Smooth muscle cell of the pulmonary artery (primary cell): ENCODE measurements around the gene BRD8. TPM values are rescaled to one million over a fixed set of nuclear protein-coding genes. Genes with fewer than 3 reads are reported as not detected.

Experiments
- total RNA-seq: library from RNA; depleted of rRNA; stranded (reverse); fragments of >200 nt; gene quantifications from 2 replicates; pipeline ENCODE4 v1.2.3, GENCODE V29; 2014

BRD8 gene
- 29.1 and 38.6 TPM in 2 replicates for total RNA-seq

GRCh38 chr5:138178516-138179276 is at the start of gene BRD8, which contains the start of gene KIF20A:
BRD8 (minus strand) TSS chr5:138178630; CDS start chr5:138178614, 16 bp downstream.
KIF20A (plus strand) TSS chr5:138179112; CDS start chr5:138179681, 569 bp downstream.

GRCh38 chr5:138213161-138214029 is 35.0 kb upstream of the BRD8 start, which contains the start of gene CDC23:
CDC23 (minus strand) TSS chr5:138213323; CDS start chr5:138213312, 11 bp downstream.

GRCh38 chr5:138138949-138139780 is 39.3 kb downstream of the BRD8 start, which contains the start of gene NME5:
NME5 (minus strand) TSS chr5:138139428; CDS start chr5:138138780, 648 bp downstream.

Other genes starting within 250 kb of the BRD8 start
- 15.2 and 18.5 TPM in 2 replicates for gene FAM13B, start 145.6 kb downstream of the BRD8 start, total RNA-seq
- not detected in 2 replicates for gene WNT8A, start 94.6 kb downstream of the BRD8 start, total RNA-seq
- gene NME5, start 39.2 kb downstream of the BRD8 start, total RNA-seq: 2.5 and 2.7 TPM in 2 replicates
- gene KIF20A, start 482 bp upstream of the BRD8 start, total RNA-seq: 8.9 and 21.6 TPM in 2 replicates
- 19.5 and 21.6 TPM in 2 replicates for gene CDC23, start 34.7 kb upstream of the BRD8 start, total RNA-seq
- gene GFRA3, start 96.0 kb upstream of the BRD8 start, total RNA-seq: 0.03 TPM in 1 of 2 replicates, not detected in the other
- 0.69 and 1.8 TPM in 2 replicates for gene CDC25C, start 153.2 kb upstream of the BRD8 start, total RNA-seq
- 26.6 and 28.0 TPM in 2 replicates for gene FAM53C, start 159.6 kb upstream of the BRD8 start, total RNA-seq
- gene KDM3B, start 174.1 kb upstream of the BRD8 start, total RNA-seq: 36.8 and 45.2 TPM in 2 replicates